PC-3 (cell line): Measurements from ENCODE around the gene SLC25A48.

Experiments
- CTCF ChIP-seq: fragments of 300-600 bp; sonication (generic); conservative IDR thresholded peaks from 2 replicates; pipeline ENCODE4 v1.5.1; 2017; ENCODE audit warnings: antibody characterized with exemption, low read depth, mild to moderate bottlenecking, low read length
- EZH2 ChIP-seq: fragments of 300-600 bp; sonication (generic); IDR thresholded peaks from one replicate; pipeline ENCODE4 v1.6.1; 2017; ENCODE audit warnings: antibody characterized with exemption, mild to moderate bottlenecking, low read length; ENCODE audit not compliant: unreplicated experiment
- EZH2phosphoT487 ChIP-seq: fragments of 300-600 bp; sonication (generic); IDR thresholded peaks from 2 replicates; pipeline ENCODE4 v1.6.1; 2018; ENCODE audit warnings: mild to moderate bottlenecking, antibody characterized with exemption, low read length, borderline replicate concordance

- TF ChIP-seq CTCF (no peak), EZH2 (no peak), EZH2phosphoT487 (no peak)
Measured at GRCh38 chr5:135821061-135821801, 13.2 kb upstream of the SLC25A48 start.
